IPS-20b (cell line): ENCODE results near the gene VPS35L.

ENCODE experiments used
- H3K27ac ChIP-seq: one replicate; pipeline ENCODE4 v1.5.1; 2013; ENCODE audit warnings: low read length
- H3K27me3 ChIP-seq: 2 replicates; pipeline ENCODE4 v1.6.1; 2013; ENCODE audit warnings: mild to moderate bottlenecking, low read length, inconsistent platforms; ENCODE audit not compliant: insufficient read depth
- H3K36me3 ChIP-seq: 2 replicates; pipeline ENCODE4 v1.6.1; 2013; ENCODE audit warnings: low read depth, mild to moderate bottlenecking, inconsistent platforms, low read length, moderate library complexity; ENCODE audit not compliant: insufficient read depth
- H3K4me1 ChIP-seq: 2 replicates; pipeline ENCODE4 v1.6.1; 2013; ENCODE audit warnings: mild to moderate bottlenecking, control low read depth, inconsistent platforms, low read length, moderate library complexity; ENCODE audit not compliant: insufficient read depth
- H3K4me3 ChIP-seq: 2 replicates; pipeline ENCODE4 v1.5.1; 2013; ENCODE audit warnings: mild to moderate bottlenecking, low read length, inconsistent platforms
- H3K9ac ChIP-seq: 2 replicates; pipeline ENCODE4 v1.6.1; 2013; ENCODE audit warnings: low read depth, mild to moderate bottlenecking, inconsistent platforms, low read length, moderate library complexity
- H3K9me3 ChIP-seq: 2 replicates; pipeline ENCODE4 v1.6.1; 2013; ENCODE audit warnings: mild to moderate bottlenecking, low read depth, low read length, inconsistent platforms; ENCODE audit not compliant: insufficient read depth

VPS35L gene

GRCh38 chr16:19689342-19689741, 133.8 kb downstream of the VPS35L start:
- Histone ChIP-seq H3K27me3 (no peaks in the 10 kb centered on the region), H3K4me1 (no peaks in the 10 kb centered on the region), H3K9me3 (no peaks in the 10 kb centered on the region), H3K27ac (no peak overlapping the region), H3K36me3 (peaks cover 29% of the 10 kb centered on the region), H3K4me3 (no peak overlapping the region), H3K9ac (no peak overlapping the region)

GRCh38 chr16:19690196-19690595, 134.7 kb downstream of the VPS35L start:
- no peaks in the 10 kb centered on the region for H3K9me3 ChIP-seq
- no peak overlapping the region for H3K4me3 ChIP-seq
- peaks cover 26% of the 10 kb centered on the region for H3K36me3 ChIP-seq
- H3K27me3 ChIP-seq, result no peaks in the 10 kb centered on the region
- H3K27ac ChIP-seq, result no peak overlapping the region
- no peak overlapping the region for H3K9ac ChIP-seq
- H3K4me1 ChIP-seq, result no peaks in the 10 kb centered on the region

- H3K4me3 ChIP-seq, result no peak overlapping the region
- no peaks in the 10 kb centered on the region for H3K4me1 ChIP-seq
- H3K36me3 ChIP-seq, result peaks cover 20% of the 10 kb centered on the region
- H3K27me3 ChIP-seq, result no peaks in the 10 kb centered on the region
- no peaks in the 10 kb centered on the region for H3K9me3 ChIP-seq
- H3K9ac ChIP-seq, result no peak overlapping the region
- no peak overlapping the region for H3K27ac ChIP-seq
Measured at GRCh38 chr16:19691161-19691711, 135.7 kb downstream of the VPS35L start.

DNA sequence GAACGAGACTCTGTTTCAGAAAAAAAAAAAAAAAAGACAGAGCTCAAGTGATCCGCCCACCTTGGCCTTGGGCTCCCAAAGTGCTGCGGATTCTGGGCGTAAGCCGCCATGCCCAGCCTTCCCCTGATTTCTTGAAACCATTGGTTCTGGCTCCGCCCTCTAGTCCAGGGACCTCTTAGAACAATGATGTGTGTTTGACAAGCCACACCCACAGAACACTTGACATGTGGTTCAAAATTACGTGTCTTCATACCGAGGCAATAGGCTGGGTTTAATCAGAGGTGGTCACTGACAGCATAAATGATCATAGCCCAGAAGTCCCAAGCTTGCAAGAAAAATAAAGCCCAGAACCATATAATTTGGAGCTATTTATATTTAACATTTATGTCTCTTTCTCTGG, 139.5 kb downstream of the VPS35L start:
- H3K27ac ChIP-seq, result no peak overlapping the region
- no peak overlapping the region for H3K4me3 ChIP-seq
- no peak overlapping the region for H3K9ac ChIP-seq
- H3K27me3 ChIP-seq, result no peaks in the 10 kb centered on the region
- peaks cover 47% of the 10 kb centered on the region for H3K36me3 ChIP-seq
- H3K9me3 ChIP-seq, result peaks cover 9% of the 10 kb centered on the region; the same call in 1 of the 2 replicates
- H3K4me1 ChIP-seq, result no peaks in the 10 kb centered on the region

DNA sequence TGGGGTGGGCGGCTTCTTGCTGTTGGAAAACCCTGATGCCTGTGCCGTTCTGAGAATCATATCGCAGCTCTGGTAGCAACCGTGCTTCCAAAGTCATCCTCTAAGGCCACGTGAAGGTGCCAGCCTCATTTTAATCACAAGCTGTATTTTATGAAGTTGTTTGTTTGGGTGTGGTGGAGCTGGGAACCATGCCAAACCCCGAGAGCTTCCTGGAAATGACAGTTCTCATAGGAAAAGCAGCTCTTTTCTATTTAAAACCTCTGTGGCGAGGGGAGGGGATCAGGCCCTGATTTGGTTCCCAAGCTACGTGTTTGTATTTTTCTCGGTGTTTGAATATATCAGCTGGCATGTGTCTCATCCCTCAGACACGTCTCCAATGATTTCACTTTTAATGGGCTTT, 140.8 kb downstream of the VPS35L start:
- Histone ChIP-seq H3K36me3 (peaks cover 56% of the 10 kb centered on the region), H3K9me3 (peaks cover 9% of the 10 kb centered on the region; the same call in 1 of the 2 replicates), H3K27ac (no peak overlapping the region), H3K27me3 (no peaks in the 10 kb centered on the region), H3K4me3 (no peak overlapping the region), H3K4me1 (no peaks in the 10 kb centered on the region), H3K9ac (no peak overlapping the region)

DNA sequence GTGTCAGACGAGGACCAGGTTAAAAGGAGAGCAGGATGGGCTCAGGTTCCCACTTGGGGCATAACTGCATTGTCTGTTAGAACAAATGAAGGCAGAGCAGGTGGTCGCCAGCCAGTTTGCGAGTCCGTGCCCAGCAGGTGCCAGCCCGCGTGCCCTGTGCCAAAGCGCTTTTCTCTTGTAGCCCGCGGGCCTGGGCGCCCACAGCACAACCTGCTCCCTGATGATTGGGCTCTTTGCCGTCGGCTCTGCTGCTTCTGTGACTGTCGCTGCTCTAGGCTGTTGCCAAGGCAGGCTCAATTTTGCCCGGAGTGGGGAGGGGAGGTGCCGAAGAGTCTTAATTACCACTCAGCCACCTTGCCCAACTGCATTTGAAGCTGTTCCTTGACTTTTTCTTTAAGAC, 141.5 kb downstream of the VPS35L start:
- H3K27ac ChIP-seq, result no peak overlapping the region
- no peaks in the 10 kb centered on the region for H3K4me1 ChIP-seq
- H3K4me3 ChIP-seq, result no peak overlapping the region
- no peaks in the 10 kb centered on the region for H3K27me3 ChIP-seq
- H3K9ac ChIP-seq, result no peak overlapping the region
- peaks cover 9% of the 10 kb centered on the region; the same call in 1 of the 2 replicates for H3K9me3 ChIP-seq
- peaks cover 59% of the 10 kb centered on the region for H3K36me3 ChIP-seq

- H3K9ac ChIP-seq, result no peak overlapping the region
- peaks cover 67% of the 10 kb centered on the region for H3K36me3 ChIP-seq
- no peaks in the 10 kb centered on the region for H3K27me3 ChIP-seq
- no peaks in the 10 kb centered on the region for H3K4me1 ChIP-seq
- H3K27ac ChIP-seq, result no peak overlapping the region
- no peak overlapping the region for H3K4me3 ChIP-seq
- H3K9me3 ChIP-seq, result peaks cover 9% of the 10 kb centered on the region; the same call in 1 of the 2 replicates
Measured at GRCh38 chr16:19697756-19698318, 142.3 kb downstream of the VPS35L start.

- Histone ChIP-seq H3K36me3 (peaks cover 72% of the 10 kb centered on the region), H3K27me3 (no peaks in the 10 kb centered on the region), H3K9me3 (peaks cover 9% of the 10 kb centered on the region; the same call in 1 of the 2 replicates), H3K4me3 (no peak overlapping the region), H3K27ac (no peak overlapping the region), H3K9ac (no peak overlapping the region), H3K4me1 (no peaks in the 10 kb centered on the region)
Measured at GRCh38 chr16:19698480-19699465, 143.3 kb downstream of the VPS35L start.

GRCh38 chr16:19699472-19699871, 144.0 kb downstream of the VPS35L start:
- H3K4me3 ChIP-seq, result no peak overlapping the region
- peaks cover 9% of the 10 kb centered on the region; the same call in 1 of the 2 replicates for H3K9me3 ChIP-seq
- H3K36me3 ChIP-seq, result peaks cover 79% of the 10 kb centered on the region
- no peaks in the 10 kb centered on the region for H3K27me3 ChIP-seq
- no peak overlapping the region for H3K9ac ChIP-seq
- H3K4me1 ChIP-seq, result no peaks in the 10 kb centered on the region
- no peak overlapping the region for H3K27ac ChIP-seq

DNA sequence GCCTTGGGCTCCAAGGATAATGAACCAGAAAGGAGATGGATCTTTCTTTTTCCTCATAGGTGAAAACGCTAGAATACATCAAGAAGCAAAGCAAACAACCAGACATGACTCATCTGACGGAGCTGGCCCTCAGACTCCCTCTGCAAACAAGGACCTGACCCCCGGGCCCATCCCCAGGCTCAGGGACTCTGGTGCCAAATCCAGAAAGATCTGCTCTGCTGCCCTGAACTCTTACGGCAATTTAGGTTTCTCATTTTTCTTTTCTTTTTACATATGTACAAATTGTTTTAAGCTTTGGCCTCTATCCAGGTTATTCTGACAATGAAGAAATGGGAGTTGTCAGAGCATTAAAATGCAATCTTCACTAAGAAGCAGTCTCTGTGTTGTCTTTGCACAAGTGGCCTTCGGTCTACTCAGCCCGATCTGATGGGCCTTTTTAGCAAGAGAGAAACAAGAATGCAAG, 144.8 kb downstream of the VPS35L start:
- no peak overlapping the region for H3K27ac ChIP-seq
- H3K9me3 ChIP-seq, result peaks cover 9% of the 10 kb centered on the region; the same call in 1 of the 2 replicates
- H3K36me3 ChIP-seq, result peaks cover 88% of the 10 kb centered on the region
- H3K4me1 ChIP-seq, result no peaks in the 10 kb centered on the region
- H3K27me3 ChIP-seq, result no peaks in the 10 kb centered on the region
- H3K4me3 ChIP-seq, result no peak overlapping the region
- H3K9ac ChIP-seq, result no peak overlapping the region

GRCh38 chr16:19701091-19701490, 145.6 kb downstream of the VPS35L start:
- Histone ChIP-seq H3K36me3 (peaks cover 95% of the 10 kb centered on the region), H3K4me1 (no peaks in the 10 kb centered on the region), H3K9ac (no peak overlapping the region), H3K9me3 (peaks cover 9% of the 10 kb centered on the region; the same call in 1 of the 2 replicates), H3K4me3 (no peak overlapping the region), H3K27ac (no peak overlapping the region), H3K27me3 (no peaks in the 10 kb centered on the region)
